Measurements from ENCODE around the gene VWC2. TPM values are rescaled to one million over a fixed set of nuclear protein-coding genes. Genes with fewer than 3 reads are reported as not detected.

The VWC2 gene
- 1 to 10 TPM in 4 of 8 experiments, under 1 TPM in 4; 0.05 to 3.9 (median 0.93) TPM for total RNA-seq

GRCh38 chr7:49773218-49773935 is at the start of gene VWC2:
Gene VWC2, plus strand, starts transcription at chr7:49773638. Its CDS starts 1,798 bp downstream, at chr7:49775436.
- Histone ChIP-seq H3K4me3 (peak within 1 kb of the TSS; percentile 43 to 60 (median 50)), H3K4me1 (replicated peaks in 1 of 2) (peaks cover 0 to 4% of the 10 kb centered on the region in 2 donors), H3K27ac (no peak within 1 kb of the TSS)
- in situ Hi-C loops (cut with MboI; ENCODE audit: low pct_unique_long_range_greater_than_20kb in 2 of 9, low sequenced_read_pairs in 9 of 9, unreplicated experiment in 9 of 9), result no loop called here
- peak in 6 of 8 experiments; percentile 48 to 68 (median 54) for ATAC-seq (replicated peaks in 6 of 8)
- WGBS, 10 experiments, result 0 to 5% (median 0%) methylated on average over 2 to 6 of the region's 75 CpGs; no CpG with 5 or more reads in 3 of the 10 experiments

- ATAC-seq (replicated peaks in 6 of 8), result no peak
- in situ Hi-C loops (cut with MboI; ENCODE audit: low pct_unique_long_range_greater_than_20kb in 2 of 9, low sequenced_read_pairs in 9 of 9, unreplicated experiment in 9 of 9), result no loop called here
- Histone ChIP-seq H3K27ac (no peak overlapping the region), H3K4me1 (replicated peaks in 1 of 2) (no peaks in the 10 kb centered on the region), H3K4me3 (no peak overlapping the region)
Observed at GRCh38 chr7:49724071-49724470, 49.4 kb upstream of the VWC2 start.

GRCh38 chr7:49731836-49732235 is 41.6 kb upstream of the VWC2 start:
- Histone ChIP-seq H3K27ac (no peak overlapping the region), H3K4me3 (no peak overlapping the region), H3K4me1 (replicated peaks in 1 of 2) (no peaks in the 10 kb centered on the region)
- in situ Hi-C loops (cut with MboI; ENCODE audit: low pct_unique_long_range_greater_than_20kb in 2 of 9, low sequenced_read_pairs in 9 of 9, unreplicated experiment in 9 of 9), result no loop called here
- ATAC-seq (replicated peaks in 6 of 8), result no peak
- WGBS, 10 experiments, result 40 to 100% (median 42%) methylated on average over 1 to 2 of the region's 2 CpGs; no CpG with 5 or more reads in 5 of the 10 experiments

- Histone ChIP-seq H3K4me3 (no peak overlapping the region), H3K27ac (no peak overlapping the region), H3K4me1 (replicated peaks in 1 of 2) (peaks cover 0 to 4% of the 10 kb centered on the region in 2 donors)
- ATAC-seq (replicated peaks in 6 of 8), result no peak
- WGBS, 10 experiments, result 28 to 100% (median 88%) methylated on average over 1 to 3 of the region's 3 CpGs
- in situ Hi-C loops (cut with MboI; ENCODE audit: low pct_unique_long_range_greater_than_20kb in 2 of 9, low sequenced_read_pairs in 9 of 9, unreplicated experiment in 9 of 9), result no loop called here
Observed at GRCh38 chr7:49762666-49763065, 10.8 kb upstream of the VWC2 start.

GRCh38 chr7:49763791-49764190 is 9.6 kb upstream of the VWC2 start:
- in situ Hi-C loops (cut with MboI; ENCODE audit: low pct_unique_long_range_greater_than_20kb in 2 of 9, low sequenced_read_pairs in 9 of 9, unreplicated experiment in 9 of 9), result no loop called here
- H3K4me1 ChIP-seq (replicated peaks in 1 of 2), result peaks cover 0 to 4% of the 10 kb centered on the region in 2 donors
- H3K4me3 ChIP-seq, result no peak overlapping the region
- 0 to 100% (median 92%) methylated on average over 1 to 3 of the region's 3 CpGs; no CpG with 5 or more reads in 2 of the 10 experiments for WGBS, 10 experiments
- ATAC-seq (replicated peaks in 6 of 8), result no peak
- H3K27ac ChIP-seq, result no peak overlapping the region

- Histone ChIP-seq H3K27ac (no peak overlapping the region), H3K4me3 (no peak overlapping the region), H3K4me1 (replicated peaks in 1 of 2) (peaks cover 0 to 4% of the 10 kb centered on the region in 2 donors)
- WGBS, 10 experiments, result 0 to 100% (median 94%) methylated on average over 1 of the region's 1 CpG; no CpG with 5 or more reads in 6 of the 10 experiments
- ATAC-seq (replicated peaks in 6 of 8), result no peak
- in situ Hi-C loops (cut with MboI; ENCODE audit: low pct_unique_long_range_greater_than_20kb in 2 of 9, low sequenced_read_pairs in 9 of 9, unreplicated experiment in 9 of 9), result no loop called here
Observed at GRCh38 chr7:49766966-49767365, 6.5 kb upstream of the VWC2 start.

- peaks cover 0 to 2% of the 10 kb centered on the region in 2 donors for H3K4me1 ChIP-seq (replicated peaks in 1 of 2)
- WGBS, 10 experiments, result 0 to 92% (median 40%) methylated on average over 1 to 5 of the region's 5 CpGs; no CpG with 5 or more reads in 3 of the 10 experiments
- H3K4me3 ChIP-seq, result no peak overlapping the region
- no peak overlapping the region for H3K27ac ChIP-seq
- peak in 1 of 8 experiments; percentile 63 for ATAC-seq (replicated peaks in 6 of 8)
- in situ Hi-C loops (cut with MboI; ENCODE audit: low pct_unique_long_range_greater_than_20kb in 2 of 9, low sequenced_read_pairs in 9 of 9, unreplicated experiment in 9 of 9), result no loop called here
Observed at GRCh38 chr7:49767719-49768118, 5.7 kb upstream of the VWC2 start.

GRCh38 chr7:49768254-49768653 is 5.2 kb upstream of the VWC2 start:
- Histone ChIP-seq H3K4me3 (no peak overlapping the region), H3K27ac (no peak overlapping the region), H3K4me1 (replicated peaks in 1 of 2) (no peaks in the 10 kb centered on the region)
- WGBS, 10 experiments, result 0 to 100% (median 67%) methylated on average over 1 to 3 of the region's 3 CpGs; no CpG with 5 or more reads in 1 of the 10 experiments
- in situ Hi-C loops (cut with MboI; ENCODE audit: low pct_unique_long_range_greater_than_20kb in 2 of 9, low sequenced_read_pairs in 9 of 9, unreplicated experiment in 9 of 9), result no loop called here
- ATAC-seq (replicated peaks in 6 of 8), result no peak

GRCh38 chr7:49768835-49769234 is 4.6 kb upstream of the VWC2 start:
- 0 to 74% (median 60%) methylated on average over 1 to 3 of the region's 3 CpGs; no CpG with 5 or more reads in 5 of the 10 experiments for WGBS, 10 experiments
- H3K4me3 ChIP-seq, result no peak overlapping the region
- H3K27ac ChIP-seq, result no peak overlapping the region
- H3K4me1 ChIP-seq (replicated peaks in 1 of 2), result no peaks in the 10 kb centered on the region
- in situ Hi-C loops (cut with MboI; ENCODE audit: low pct_unique_long_range_greater_than_20kb in 2 of 9, low sequenced_read_pairs in 9 of 9, unreplicated experiment in 9 of 9), result no loop called here
- no peak for ATAC-seq (replicated peaks in 6 of 8)

- in situ Hi-C loops (cut with MboI; ENCODE audit: low pct_unique_long_range_greater_than_20kb in 2 of 9, low sequenced_read_pairs in 9 of 9, unreplicated experiment in 9 of 9), result no loop called here
- Histone ChIP-seq H3K4me3 (no peak overlapping the region), H3K4me1 (replicated peaks in 1 of 2) (no peaks in the 10 kb centered on the region), H3K27ac (no peak overlapping the region)
- no peak for ATAC-seq (replicated peaks in 6 of 8)
Observed at GRCh38 chr7:49769285-49769857, 4.1 kb upstream of the VWC2 start.

GRCh38 chr7:49770838-49771237 is 2.6 kb upstream of the VWC2 start:
- H3K4me1 ChIP-seq (replicated peaks in 1 of 2), result peaks cover 0 to 1% of the 10 kb centered on the region in 2 donors
- in situ Hi-C loops (cut with MboI; ENCODE audit: low pct_unique_long_range_greater_than_20kb in 2 of 9, low sequenced_read_pairs in 9 of 9, unreplicated experiment in 9 of 9), result no loop called here
- no peak for ATAC-seq (replicated peaks in 6 of 8)
- WGBS, 10 experiments, result 0 to 93% (median 48%) methylated on average over 1 to 4 of the region's 4 CpGs; no CpG with 5 or more reads in 1 of the 10 experiments
- no peak overlapping the region for H3K4me3 ChIP-seq
- no peak overlapping the region for H3K27ac ChIP-seq

- Histone ChIP-seq H3K27ac (no peak overlapping the region), H3K4me3 (no peak overlapping the region), H3K4me1 (replicated peaks in 1 of 2) (peaks cover 0 to 4% of the 10 kb centered on the region in 2 donors)
- no peak for ATAC-seq (replicated peaks in 6 of 8)
- in situ Hi-C loops (cut with MboI; ENCODE audit: low pct_unique_long_range_greater_than_20kb in 2 of 9, low sequenced_read_pairs in 9 of 9, unreplicated experiment in 9 of 9), result no loop called here
- WGBS, 10 experiments, result 15 to 100% (median 85%) methylated on average over 1 to 9 of the region's 11 CpGs; no CpG with 5 or more reads in 1 of the 10 experiments
Observed at GRCh38 chr7:49771427-49772176, 1.8 kb upstream of the VWC2 start.

- H3K27ac ChIP-seq, result no peak overlapping the region
- H3K4me3 ChIP-seq, result peak overlapping the region; percentile 43 to 60 (median 50)
Observed at GRCh38 chr7:49772916-49773217, 571 bp upstream of the VWC2 start.

More at GRCh38 chr7:49772916-49773217, 571 bp upstream of the VWC2 start:
- in situ Hi-C loops (cut with MboI; ENCODE audit: low pct_unique_long_range_greater_than_20kb in 2 of 9, low sequenced_read_pairs in 9 of 9, unreplicated experiment in 9 of 9), result no loop called here
- no peak for ATAC-seq (replicated peaks in 6 of 8)
- peaks cover 0 to 4% of the 10 kb centered on the region in 2 donors for H3K4me1 ChIP-seq (replicated peaks in 1 of 2)
- WGBS, 10 experiments, result 3 to 40% (median 28%) methylated on average over 1 to 11 of the region's 11 CpGs; no CpG with 5 or more reads in 1 of the 10 experiments
